ENCODE results near the gene GLP1R.

GLP1R gene

GRCh38 chr6:39048481-39049399 is at the start of gene GLP1R:
TSS of gene GLP1R (plus strand) at chr6:39048781. CDS start at chr6:39048841, 60 bp downstream.
- DNase-seq: no peak

- no peak for DNase-seq
These were observed 45.5 kb upstream of the GLP1R start for GRCh38 chr6:39003072-39003471.

DNA sequence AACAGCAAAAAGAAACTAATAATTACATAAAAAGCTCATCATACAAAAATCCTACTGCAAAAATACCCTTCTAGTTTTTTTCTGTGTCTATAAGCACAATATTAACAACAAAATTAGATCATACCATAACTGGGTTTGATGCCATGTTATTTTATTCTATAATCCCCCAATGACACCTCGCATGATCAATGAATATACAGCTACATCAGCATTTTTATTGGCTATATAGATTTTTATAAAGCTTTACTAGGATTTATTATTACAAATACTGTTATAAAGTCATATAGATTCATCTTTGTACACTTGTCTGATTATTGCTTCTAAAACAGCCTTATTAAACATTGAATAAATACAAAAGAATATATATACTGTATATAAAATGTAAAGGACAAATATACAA is 45.1 kb upstream of the GLP1R start:
- no peak for DNase-seq

DNA sequence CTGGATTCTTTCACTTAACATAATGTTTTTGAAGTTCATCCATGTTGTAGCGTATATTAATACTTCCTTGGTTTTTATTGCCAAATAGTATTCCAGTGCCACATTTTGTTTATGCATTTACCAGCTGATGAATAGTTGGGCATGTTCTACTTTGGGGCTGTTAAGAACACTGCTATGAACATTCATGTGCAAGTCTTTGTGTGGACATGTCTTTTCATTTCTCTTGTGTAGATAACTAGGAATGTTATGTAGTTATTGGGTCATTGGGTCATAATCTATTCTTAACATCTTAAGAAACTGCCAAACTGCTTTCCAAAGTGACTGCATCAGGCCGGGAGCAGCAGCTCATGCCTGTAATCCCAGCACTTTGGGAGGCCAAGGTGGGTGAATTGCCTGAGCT is 43.8 kb upstream of the GLP1R start:
- DNase-seq: no peak

DNA sequence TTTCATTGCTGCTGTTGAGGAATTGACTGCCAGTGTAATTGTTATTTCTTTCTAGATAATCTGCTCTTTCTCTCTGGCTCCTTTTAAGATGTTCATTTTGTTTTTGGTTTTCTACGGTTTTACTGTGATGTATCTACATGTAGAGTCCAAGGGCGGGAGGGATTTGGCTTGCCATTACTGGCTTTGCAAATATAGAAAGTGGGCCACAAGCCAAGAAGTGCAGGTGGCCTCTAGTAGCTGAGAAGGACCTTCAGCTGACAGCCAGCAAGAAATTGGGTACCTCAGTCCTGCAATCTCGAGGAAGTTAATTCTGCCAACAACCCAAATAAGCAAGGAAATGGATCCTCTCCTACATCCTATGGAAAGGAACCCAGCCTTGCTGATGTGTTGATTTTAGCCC is 42.8 kb upstream of the GLP1R start:
- no peak for DNase-seq

DNA sequence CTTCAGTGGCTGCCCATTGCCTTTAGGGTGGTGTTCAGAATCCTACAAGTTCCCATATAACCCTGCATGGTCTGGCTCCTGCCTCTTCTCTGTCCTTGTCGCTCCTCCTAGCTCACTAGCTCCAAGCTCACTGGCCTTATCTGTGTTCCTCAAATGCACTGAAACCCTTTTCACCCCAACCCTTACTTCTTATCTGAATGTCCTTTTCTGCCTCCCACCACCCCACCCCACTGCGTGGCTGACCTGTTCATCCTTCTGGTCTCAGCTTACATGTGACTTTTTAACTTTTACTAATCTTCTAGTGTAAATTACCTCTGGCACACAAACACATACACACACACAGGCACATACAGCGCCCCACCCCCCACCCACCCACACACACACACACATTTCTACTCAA is 41.0 kb upstream of the GLP1R start:
- DNase-seq: no peak

DNA sequence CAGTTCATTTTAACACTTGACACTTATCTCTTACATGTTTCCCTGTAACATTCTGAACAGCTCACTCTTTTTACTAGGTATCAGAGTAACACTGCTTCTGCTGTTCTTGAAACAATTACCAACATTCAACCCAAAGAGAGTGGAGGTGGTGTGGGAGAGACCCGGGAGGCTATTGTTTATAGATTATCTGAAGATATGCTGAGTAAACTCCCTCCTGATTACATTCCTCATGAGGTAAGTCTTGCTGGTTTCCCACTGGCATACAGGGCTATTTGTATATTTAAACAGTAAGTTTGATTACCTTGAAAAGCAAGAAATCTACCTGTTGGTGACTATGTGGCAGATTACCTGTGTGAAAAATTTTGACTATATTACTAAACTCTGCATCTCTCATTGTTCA is 39.8 kb upstream of the GLP1R start:
- DNase-seq: no peak

DNA sequence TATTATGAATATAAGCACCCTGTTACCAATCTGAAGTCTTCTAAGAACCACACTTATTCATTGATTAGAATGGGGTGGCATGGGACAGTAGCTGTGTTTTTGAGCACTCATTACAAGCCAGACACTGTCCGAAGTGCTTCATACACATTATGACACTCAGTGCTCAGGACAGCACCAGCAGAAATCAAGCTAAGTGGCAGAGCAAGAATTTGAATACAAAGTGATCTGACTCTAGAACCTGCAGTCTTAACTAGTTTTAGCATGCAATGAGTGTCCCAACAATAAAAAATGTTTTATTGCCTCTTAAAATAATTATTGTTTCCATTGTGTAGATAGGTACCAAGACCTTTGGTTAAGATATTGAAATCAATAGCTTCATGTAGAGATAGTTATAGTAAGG is 39.1 kb upstream of the GLP1R start:
- DNase-seq: no peak

- DNase-seq: no peak
These were observed 31.6 kb upstream of the GLP1R start for GRCh38 chr6:39016839-39017546.

DNA sequence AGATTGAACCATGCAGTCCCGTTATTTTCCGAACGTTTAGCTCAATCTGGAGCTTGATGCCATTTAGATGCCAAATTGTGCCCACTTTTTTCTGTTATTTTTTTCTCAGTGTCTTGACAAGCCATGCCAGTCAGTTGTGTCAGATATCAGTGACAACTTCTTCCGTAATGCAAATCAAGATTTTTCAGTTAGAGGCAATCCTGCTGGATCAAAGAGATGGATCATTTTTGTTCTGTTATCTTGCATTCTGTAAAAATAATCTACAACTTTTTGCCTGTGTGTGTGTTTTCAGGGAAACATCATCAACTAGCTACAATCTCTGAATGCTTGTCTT is 31.1 kb upstream of the GLP1R start:
- no peak for DNase-seq

GRCh38 chr6:39018103-39018502 is 30.5 kb upstream of the GLP1R start:
- DNase-seq: no peak

- DNase-seq: no peak
These were observed 28.4 kb upstream of the GLP1R start for GRCh38 chr6:39020136-39020535.

DNA sequence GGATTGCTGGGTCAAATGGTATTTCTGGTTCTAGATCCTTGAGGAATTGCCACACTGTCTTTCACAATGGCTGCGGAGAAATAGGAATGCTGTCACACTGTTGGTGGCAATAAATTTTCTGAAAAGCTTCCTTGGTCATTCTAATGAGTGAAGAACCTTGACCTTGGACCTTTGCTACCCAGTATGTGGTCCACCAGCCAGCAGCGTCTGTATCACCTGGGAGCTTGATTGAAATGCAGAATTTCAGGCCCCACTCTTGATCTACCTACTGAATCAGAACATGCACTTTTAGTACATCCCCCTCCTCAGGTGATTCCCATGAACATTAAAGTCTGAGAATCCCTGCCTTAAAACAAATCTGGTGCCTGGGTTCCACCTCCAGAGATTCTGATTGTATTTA is 27.5 kb upstream of the GLP1R start:
- DNase-seq: no peak

DNA sequence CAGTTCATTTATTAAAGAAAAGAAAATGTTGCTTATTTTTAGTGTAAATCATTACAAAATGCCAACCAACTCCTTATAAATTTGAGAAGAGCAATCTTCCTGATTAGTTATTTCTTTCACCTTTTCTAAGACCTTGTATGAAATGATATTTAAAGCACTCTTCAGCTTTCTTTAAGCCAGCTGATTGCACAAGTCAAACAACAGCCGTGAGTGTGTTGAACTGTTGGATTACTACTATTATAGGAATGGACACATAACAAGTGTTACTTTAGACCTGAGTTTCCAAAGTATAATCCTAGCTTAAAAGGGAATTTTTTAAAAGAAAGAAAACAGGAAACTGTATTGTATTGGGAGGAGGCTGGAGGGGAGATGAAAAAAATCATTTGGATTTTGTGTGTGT is 26.8 kb upstream of the GLP1R start:
- DNase-seq: no peak

DNA sequence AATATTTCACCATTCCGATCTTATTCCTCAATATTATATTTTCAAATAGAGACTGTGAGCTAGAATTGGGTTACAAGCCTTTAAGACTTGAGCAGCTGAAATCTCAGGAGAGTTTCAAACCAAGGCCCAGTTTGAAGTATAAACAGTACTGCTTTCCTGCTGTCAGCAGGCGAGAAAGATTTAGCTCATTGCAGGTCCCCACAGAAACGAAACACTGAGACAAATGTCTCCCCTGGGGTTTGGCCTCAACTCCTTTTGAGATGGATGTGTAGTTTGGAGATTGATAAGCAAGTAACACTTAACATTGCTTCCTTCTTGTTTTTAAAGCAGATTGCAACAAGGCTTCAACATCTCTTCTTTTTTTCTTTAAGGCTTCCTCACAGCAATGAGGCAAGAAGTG is 22.4 kb upstream of the GLP1R start:
- DNase-seq: no peak

- no peak for DNase-seq
These were observed 19.2 kb upstream of the GLP1R start for GRCh38 chr6:39029156-39030011.

DNA sequence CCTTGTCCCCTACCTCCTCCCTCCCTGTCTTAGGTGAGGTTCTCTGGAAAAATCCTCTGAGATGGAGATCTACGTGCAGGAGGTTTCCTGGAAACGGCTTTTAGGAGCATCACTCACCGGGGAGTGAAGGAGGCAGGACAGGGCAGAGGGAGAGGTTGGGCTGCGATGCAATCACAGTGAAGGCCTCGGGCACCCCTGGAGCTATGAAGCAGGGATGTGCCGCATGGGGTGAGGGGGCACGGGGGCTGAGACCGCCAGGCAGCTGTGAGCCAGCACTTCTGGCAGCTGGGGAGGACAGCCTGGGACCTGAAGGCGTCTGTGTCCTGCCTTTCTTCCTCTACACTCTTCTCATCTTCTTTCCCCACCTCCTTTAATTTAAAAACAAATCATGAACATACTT is 12.9 kb upstream of the GLP1R start:
- no peak for DNase-seq

- no peak for DNase-seq
These were observed 11.5 kb upstream of the GLP1R start for GRCh38 chr6:39037082-39037508.

DNA sequence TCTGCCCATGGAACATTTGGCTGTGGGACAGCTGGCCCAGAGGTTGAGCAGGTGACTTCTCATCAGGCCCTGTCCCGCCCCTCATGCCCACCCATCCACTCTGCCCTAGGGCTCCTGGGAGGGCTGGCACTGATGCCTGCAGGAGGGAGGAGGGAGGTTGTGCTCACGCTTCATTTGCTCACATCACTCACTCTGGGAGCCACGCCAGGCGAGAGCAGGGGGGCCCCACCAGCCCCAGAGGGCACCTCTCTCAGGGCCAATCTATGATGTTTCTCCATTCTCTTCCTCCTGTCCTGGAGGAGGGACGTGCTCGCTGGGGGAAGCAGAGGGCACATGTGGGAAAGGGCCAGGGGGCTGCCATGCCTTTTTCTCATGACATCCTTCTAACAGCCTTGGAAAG is 10.9 kb upstream of the GLP1R start:
- no peak for DNase-seq

DNA sequence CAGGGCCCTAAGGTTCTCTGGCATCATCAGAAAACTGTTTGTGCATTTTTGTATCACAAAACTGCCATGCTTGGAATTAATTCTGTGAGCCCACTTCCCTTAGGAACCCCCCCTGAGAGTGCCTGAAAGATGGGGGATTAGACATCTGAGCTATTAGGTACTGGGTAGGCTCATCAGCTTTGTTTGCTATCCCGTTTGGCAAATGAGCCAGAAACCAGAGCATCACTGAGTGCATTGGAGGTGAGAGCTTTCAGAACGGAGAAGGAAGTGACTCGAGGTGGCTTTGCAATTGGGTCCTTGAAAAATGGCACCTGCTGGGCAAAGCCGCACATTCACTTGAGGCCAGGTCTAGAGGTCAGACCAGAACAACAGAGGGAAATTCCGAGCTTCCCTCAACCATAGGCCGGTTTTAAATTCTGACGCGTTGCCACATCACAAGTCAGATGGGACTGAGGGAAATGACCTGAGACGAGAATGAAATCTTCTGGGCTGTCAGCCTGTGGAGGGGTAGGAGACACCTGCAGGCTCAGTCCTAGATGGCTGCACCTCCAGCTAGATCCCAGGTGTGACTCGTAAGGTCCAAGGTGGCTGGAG is 8.4 kb upstream of the GLP1R start:
- DNase-seq: no peak

DNA sequence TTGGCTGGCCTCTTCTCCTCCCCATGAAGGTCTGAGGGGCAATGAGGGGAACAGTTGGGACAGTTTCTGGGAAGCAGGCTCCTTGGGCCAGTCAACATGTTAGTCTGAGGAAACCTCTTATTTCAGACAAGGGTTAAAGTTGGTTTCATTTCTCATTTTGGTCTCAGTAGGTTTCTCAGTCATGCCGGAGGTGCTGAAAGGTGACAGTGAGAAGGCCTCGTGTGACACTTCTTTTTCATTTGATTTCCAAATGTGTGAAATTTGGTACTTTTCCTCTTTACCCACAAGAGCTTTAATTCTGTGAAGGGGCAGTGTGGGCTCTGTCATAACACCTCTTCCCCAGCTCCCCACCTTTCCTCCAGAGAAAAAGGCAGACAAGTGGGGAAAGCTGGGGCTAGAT is 7.5 kb upstream of the GLP1R start:
- DNase-seq: no peak

DNA sequence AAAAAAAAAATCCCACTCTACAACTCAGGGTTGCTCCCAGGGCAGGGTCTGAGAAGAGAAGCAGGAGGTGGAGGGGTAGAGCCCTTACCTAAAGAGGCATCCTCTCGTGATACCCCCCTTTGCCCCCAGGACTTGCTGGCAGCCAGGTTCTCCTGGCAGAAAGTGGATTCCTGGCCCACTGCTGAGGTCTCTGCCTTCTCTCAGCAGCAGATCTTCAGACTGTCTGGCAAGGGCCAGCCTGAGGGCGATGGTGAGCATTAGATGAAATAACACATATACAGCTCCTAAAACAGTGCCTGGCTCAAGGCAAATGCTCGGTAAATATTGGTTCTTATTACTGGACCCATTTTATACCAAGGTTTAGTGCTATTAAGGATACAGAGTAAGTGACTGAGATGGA is 4.8 kb upstream of the GLP1R start:
- DNase-seq: no peak

- DNase-seq: no peak
These were observed 4.4 kb upstream of the GLP1R start for GRCh38 chr6:39044181-39044580.
